GM18870 (cell line): ENCODE data around the gene CSTB.

ENCODE experiments used
- ATAC-seq: cut with Tn5 transposase; IDR thresholded peaks from one replicate; pipeline ENCODE4 v1.9.1; 2021; ENCODE audit warnings: moderate library complexity; ENCODE audit not compliant: unreplicated experiment

The CSTB gene

GRCh38 chr21:43769325-43769958, 6.7 kb downstream of the CSTB start:
- no peak for ATAC-seq

DNA sequence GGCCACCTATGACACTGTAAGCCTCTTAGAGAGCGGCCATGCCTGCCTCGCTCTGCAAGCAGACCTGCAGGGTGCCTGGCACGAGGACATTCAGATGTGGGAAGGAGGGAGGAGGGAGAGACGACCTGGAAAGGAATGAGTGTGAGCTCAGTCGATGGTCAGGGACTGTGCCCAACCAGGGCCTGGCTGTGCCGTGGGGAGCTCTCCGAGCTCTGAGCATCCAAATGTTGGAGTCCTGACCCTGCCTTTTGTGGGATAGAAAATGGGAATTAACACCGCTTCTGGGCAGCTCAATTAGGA, 7.3 kb downstream of the CSTB start:
- ATAC-seq, result no peak

DNA sequence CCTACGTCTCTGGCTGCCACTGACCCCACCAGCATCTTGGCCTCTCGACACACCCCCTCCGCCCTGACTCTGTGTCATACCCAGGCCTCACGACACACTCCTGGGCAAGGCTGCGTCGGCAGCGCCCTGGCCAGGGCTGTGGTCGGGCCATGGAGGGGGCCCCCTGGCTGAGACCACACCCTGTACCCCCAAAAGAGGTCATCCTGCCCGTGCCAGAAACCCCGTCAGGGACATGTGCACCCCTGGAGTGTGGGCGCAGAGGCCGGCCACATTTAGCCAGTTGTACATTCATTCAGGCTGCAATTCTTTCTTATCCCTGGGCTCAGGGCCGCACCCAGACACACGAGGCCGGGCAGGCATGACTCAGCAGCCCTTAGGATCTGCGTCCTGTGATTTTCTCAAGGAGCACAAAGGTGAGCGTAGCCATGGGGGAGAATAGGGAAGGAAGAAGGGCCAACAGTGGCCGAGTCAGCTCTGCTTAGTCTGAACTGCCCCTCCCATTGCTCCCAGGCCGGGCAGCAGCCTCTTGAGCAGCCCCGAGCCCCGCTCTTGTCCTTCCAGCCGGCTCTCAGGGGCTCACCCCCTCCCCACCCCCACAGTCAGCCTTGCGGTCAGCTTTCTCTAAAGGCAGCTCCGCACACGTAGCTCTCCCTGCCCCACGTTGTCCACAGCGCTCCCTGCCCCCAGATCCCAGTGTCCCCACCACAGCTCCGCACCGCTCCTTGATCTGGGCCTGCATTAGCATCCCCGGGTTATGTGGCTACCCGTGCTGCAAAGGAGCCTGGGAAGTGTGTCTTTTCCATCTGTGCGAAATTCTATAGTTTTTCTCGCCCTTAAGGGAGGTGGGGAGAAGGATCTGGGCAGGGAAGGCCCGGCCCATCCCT, 7.9 kb downstream of the CSTB start:
- no peak for ATAC-seq

GRCh38 chr21:43767498-43767983, 8.6 kb downstream of the CSTB start:
- no peak for ATAC-seq

DNA sequence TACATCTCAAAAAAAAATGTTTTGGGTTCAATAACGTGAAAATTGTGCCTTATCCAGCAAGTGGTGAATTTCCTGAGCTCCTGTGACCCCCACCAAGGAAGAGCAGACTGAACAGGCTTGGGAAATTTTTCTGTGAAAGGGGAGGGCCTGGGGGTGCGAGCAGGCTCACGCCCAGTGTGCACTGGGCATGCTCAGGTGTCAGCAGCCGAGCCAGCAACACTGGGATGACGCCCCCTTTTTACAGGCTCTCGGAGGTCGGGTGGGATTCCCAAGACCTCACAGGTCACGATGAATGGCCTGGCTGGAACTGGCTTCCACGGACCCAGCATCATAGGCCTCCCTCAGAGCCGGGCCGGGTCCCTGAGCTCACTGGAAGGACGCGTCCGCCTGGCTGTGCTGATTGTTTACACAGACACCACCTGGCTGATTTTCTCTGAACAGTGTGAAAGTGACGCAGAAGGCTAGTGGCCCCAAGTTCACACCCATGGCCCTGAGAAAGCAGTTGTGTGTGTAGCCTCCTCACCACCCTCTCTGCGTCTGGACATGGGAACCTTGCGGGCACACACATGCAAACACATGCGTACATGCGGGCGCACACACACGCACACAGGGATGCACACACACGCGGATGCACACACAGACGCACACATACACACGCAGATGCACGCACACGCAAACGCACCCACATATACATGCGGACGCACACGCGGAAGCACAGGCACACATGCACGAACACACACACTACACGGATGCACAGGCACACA, 9.2 kb downstream of the CSTB start:
- no peak for ATAC-seq

- no peak for ATAC-seq
Observed at GRCh38 chr21:43764576-43765495, 11.3 kb downstream of the CSTB start.

DNA sequence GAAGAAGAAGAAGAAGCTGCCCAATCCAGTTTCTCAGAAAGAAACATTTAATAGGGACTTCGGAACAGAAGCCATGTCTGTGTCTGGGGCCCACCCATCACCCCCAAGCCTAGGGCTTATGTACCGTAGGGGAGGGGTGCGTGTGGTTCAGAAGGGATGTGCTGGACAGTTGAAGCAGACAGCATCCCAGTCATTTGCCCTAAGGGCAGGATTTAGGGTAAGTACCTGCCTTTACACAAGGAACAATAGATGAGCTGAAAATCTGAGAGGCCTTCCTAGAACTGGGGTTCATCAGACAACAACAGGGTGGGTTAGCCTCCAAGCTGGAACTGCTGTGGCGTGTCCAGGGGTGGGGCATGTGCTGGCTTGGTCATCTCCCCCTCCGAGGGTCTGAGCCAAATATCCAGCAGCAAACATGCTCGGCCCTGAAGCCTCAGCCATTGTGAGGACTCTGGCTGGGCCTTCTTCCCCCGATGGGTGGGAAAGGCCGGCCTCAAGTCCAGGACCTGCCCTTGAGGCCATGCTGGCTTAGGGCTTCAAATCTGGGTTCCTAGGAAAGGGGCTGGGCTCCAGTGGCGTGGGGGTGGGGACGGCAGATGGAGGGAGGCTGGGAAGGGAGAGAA, 12.1 kb downstream of the CSTB start:
- ATAC-seq, result no peak

- ATAC-seq, result no peak
Observed at GRCh38 chr21:43762303-43763128, 13.6 kb downstream of the CSTB start.

- ATAC-seq, result no peak
Observed at GRCh38 chr21:43761886-43762285, 14.2 kb downstream of the CSTB start.

DNA sequence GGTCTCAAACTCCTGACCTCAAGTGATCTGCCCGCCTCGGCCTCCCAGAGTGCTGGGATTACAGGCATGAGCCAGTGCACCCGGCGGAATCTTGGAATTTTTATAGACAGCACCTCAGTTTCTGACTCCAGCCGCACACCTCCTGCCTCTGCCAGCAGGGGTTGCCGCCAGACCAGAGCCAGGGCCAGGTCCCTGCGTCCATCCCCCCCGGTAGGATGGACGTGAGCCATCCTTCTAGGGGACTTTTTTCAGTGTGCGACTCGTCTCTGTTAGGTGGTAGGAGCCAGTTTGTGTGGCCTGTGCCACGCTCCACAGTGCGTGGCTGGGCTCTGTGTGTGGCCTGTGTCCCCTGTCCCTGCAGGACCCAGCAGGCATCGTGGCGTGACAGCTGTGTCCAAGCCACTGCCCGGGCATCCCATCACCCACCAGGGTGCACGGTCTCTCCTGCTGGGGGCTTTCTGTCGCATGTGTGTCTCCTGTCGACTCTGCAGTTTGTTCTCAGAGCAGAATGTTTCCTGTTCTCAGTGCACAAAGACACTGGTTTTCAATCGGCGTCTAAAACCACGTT, 15.6 kb downstream of the CSTB start:
- no peak for ATAC-seq

DNA sequence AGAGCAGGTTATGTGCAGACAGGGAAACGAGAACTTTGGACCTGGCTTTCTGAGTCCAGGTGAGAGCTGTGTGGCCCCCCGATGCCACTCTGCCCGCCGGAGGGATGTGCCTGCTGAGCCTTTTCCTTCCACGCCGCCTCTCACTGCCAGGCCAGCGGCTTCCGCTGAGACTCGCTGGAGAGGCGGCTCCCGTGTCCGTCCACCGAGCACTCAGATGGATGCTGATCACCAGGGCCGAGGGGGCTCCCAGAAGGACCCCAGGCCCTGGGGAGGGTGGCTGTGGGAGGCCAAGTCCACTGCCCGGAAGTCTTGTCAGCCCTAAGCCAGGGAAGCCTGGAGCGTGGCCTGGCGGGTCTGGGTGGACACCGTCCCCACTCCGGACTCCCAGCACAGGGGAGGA, 16.5 kb downstream of the CSTB start:
- no peak for ATAC-seq

GRCh38 chr21:43758811-43759210, 17.3 kb downstream of the CSTB start:
- ATAC-seq, result no peak

GRCh38 chr21:43758111-43758641, 17.9 kb downstream of the CSTB start:
- ATAC-seq, result no peak

DNA sequence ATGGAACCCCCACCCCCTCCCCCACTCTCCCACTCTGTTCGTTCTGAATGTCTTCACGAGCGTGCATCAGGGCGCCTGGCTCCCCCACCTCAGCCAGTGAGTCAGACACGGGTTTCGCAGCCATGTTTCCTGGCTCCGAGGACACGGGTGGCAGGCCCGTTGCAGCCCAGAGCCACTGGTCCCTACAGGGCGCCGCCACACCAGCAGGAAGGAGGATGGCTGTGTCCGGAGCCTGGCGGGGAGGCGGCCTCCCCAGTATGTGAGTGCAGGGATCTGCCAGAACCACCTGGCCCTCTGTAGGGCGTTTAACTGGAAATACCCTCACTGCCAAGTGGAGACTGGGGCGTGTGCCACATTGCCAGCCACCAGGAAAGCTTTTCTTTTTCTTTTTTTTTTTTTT, 18.5 kb downstream of the CSTB start:
- no peak for ATAC-seq

GRCh38 chr21:43755820-43756594, 20.1 kb downstream of the CSTB start:
- no peak for ATAC-seq

- no peak for ATAC-seq
Observed at GRCh38 chr21:43754948-43755781, 20.9 kb downstream of the CSTB start.

DNA sequence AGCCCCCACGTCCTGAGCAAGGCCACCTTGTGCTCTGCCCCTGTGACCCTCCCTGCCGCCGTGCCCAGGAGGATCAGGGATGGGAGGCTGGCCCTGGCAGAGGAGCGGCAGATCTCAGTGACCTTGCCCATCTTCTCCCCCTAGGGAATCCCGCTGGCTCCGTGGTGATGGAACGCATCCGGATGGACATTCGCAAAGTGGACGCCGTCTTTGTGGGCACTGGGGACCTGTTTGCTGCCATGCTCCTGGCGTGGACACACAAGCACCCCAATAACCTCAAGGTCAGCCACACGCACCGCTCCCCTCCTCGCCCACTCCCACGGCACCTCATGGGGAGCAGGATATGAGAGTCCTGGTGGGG, 22.7 kb downstream of the CSTB start:
- ATAC-seq, result no peak
